Measurements from ENCODE around the gene FCHSD2.
"Not testable (repeated sequence)": the region's sequence is repeated elsewhere in the genome, so short reads cannot be mapped to it uniquely, and the experiment has no call there.

Gene FCHSD2

DNA sequence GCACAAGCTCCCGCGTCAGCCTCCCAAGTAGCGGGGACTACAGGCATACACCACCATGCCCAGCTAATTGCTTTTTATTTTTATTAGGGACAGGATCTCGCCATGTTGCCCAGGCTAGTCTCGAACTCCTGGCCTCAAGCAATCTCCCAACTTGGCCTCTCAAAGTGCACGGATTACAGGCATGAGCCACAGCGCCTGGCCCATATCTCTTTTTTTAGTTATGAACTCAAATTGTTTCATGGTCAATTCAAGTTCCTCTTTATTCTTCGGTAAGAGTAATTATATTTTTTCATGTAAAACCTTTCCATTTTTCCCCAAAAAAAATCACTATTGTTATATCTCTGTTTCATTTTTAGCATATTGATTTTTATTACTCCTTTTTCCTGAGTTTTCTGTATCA is 25.5 kb downstream of the FCHSD2 start:
- no peak for DNase-seq

DNA sequence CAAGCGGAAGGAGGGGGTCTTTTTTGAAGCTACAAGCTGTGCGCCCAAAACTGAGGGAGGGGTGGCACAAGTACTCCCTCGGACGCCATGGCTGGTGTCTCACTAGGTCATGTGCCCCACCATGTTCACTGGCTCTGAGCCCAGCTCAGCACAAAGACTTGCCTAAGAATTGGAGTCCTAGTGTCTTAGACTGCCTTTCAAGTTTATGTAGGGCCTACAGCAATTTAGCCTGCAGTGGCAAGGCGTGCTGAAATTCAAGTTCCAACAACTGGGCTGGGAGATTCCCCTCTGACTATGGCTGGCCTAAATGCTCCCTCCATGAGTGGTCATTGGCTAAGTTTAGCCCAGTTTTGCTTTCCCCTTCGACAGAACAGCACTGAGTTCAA is 27.3 kb downstream of the FCHSD2 start:
- DNase-seq = no peak

DNA sequence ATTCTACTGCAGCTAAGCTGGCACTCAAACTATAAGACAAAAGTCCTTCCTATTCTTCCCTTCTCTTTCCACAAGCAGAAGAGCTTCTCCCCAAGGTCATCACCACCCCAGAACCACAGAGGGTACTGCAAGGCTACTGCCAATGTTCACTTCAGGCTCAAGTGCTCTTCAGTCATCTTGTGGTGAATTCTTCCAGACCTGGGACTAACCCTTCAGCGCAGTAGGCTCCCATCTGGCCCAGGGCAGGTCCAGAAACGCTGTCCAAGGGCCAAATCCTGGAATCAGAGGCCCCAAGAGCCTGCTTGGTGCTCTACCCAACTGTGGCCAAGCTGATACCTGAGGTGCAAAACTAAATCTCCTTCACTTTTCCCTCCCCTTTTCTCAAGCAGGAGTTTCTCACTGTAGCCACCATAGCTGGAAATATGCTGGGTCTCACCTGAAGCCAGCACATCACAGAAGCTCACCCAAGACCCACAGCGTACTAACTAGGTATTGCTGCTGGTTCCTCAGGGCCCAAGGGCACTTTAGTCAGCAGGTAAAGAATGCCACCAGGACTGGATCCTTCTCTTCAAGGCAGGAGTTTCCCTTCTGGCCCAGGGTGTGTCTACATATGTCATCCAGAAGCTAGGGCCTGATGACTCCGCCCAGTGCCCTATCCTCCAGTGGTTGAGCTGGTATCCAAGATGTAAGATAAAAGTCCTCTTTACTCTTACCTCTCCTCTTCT is 27.8 kb downstream of the FCHSD2 start:
- DNase-seq = no peak

DNA sequence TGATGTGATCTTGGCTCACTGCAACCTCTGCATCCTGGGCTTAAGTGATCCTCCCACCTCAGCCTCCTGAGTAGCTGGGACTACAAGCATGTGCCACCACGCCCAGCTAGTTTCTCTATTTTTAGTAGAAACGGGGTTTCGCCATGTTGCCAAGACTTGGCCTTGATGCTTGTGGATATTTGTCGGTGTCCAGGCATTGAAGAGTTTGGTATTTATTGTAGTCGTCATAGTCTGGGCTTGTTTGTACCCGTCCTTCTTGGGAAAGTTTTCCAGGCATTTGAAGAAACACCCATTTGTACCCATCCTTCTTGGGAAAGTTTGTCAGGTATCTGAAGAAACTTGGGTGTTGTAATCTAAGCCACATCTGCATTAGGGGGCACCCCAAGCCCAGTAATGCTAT is 28.7 kb downstream of the FCHSD2 start:
- DNase-seq = no peak

DNA sequence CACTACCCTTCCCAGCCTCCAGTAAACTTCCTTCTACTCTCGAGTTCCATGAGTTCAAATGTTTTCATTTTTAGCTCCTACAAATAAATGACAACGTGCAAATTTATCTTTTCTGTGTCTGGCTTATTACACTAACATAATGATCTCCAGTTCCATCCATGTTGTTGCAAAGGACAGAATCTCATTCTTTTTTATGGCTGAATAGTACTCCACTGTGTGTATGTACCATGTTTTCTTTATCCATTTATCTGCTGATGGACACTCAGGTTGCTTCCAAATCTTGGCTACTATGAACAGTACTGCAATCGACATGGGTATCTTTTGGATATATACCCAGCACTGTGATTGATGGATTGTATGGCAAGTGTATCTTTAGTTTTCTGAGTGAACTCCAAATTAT is 34.5 kb downstream of the FCHSD2 start:
- no peak for DNase-seq

DNA sequence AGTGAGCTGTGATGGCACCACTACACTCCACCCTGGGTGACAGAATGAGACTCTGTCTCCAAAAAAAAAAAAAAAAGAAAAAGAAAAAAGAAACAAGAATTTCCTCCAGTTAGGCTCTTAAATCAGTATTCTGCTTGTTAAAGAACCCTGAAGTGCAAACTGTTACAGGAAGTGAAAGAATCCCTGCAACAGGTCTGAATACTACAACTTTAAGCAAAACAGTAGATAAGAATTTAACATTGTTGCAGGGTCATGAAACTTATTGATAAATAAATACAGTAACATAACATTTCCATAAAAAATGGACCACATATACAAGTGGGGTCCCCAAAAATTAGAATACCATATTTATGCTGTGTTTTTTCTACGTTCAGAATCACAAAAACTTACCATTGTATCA is 35.8 kb downstream of the FCHSD2 start:
- DNase-seq = no peak

DNA sequence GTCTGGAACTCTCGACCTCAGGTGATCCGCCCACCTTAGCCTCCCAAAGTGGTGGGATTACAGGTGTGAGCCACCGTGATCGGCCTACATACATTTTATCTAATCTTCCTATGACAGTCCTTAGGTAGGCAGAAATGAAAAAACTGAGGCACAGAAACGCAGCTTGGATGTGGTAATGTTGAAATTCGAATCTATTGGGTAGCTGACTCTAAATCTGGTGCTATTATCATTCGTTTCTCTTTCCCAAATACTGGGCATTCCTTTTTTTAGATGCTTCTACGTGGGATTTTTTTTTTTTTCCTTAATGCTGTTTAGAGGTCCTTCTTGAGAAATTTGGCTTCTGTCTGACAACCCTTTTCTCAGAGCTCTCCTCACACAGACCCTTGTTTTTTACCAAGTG is 41.5 kb downstream of the FCHSD2 start:
- DNase-seq = no peak

DNA sequence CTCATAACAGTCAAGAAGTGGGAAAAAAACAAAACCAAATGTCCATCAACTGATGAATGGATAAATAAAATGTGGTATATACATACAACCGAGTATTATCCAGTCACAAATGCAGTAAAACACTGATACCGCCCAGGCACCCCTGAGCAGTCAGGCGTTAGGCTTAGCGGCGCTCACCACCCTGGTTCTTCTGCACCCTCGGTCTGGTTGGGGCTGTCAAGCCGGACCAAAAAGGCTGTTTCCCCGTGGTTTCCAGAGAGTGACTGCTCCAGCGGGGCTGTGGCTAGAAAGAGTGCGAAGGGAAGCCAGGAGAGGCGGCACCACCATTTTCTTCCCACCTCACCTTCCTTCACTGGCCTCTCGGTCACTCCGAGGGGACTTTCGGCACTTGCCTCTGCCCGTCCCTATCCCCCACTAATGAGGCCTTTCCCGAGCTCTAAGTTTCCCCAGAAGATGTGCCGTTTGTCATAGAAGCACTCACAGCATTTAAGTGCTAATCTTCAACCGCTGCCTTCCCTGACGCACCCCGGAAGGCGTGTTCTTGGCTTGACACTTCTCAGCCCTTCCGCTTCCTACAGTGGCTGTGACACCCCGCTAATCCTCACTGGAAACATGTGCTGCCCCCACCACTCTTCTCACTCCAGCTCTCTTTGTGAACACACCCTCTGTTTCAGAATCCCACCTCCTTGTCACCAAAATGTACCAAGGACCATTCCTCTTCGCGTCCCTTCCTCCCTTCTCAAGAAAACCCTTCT is 42.4 kb downstream of the FCHSD2 start:
- DNase-seq = no peak

DNA sequence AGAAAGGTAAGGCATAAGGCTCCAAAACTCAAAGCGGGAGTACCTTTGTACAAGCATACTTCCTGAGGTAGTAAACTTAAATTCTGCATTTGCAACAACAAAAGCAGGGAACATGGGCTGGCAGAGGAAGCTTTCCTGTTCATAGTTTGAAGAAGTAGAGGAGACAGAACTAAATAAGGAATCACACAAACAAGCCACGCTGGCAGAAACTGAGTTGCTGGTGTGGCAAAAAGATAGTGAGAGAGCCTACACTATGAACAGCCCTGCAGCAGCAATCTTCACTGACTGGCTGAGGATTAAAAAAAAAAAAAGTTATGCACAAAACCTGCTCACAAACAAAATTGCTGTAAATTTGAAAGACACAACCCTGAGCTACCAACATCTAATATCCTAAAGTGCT is 46.5 kb downstream of the FCHSD2 start:
- no peak for DNase-seq

DNA sequence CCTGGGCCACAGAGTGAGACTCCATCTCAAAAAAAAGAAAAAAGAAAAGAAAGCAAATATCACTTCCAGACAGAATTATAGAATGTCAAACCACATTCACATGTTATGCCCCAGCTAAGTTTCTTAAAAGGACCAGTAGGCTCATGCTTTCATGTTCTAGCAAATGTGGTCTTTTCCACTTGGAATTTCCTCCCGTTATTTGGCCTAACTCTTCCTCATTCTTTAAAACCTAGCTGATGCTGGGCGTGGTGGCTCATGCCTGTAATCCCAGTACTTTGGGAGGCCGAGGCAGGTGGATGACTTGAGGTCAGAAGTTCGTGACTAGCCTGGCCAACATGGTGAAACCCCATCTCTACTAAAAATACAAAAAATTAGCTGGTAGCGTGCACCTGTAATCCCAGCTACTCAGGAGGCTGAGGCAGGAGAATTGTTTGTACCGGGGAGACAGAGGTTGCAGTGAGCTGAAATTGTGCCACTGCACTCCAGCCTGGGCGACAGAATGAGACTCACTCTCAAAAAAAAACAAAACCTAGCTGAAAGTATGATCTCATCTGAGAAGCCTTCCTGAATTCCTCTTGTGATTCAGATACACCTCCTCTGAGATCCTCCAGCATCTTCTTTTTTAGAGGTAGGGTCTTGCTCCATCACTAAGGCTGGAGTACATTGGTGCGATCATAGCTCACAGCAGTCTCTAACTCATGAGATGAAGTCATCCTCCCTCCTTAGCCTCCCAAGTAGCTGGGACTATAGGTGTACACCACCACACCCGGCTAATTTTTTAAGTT is 50.4 kb downstream of the FCHSD2 start:
- no peak for DNase-seq

DNA sequence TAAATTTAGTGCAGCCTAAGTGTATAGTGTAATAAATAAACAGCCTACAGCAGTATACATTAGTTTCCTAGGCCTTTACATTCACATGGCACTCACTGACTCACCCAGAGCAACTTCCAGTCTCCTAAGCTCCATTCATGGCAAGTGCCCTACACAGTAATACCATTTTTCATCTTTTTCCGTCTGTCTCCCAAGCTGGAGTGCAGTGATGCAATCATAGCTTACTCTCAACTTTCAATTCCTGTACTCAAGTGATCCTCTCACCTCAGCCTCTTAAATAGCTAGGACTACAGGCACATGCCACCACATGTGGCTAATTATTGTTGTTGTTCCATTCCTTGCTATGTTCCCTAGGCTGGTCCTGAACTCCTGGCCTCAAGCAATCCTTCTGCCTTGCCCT is 54.4 kb downstream of the FCHSD2 start:
- DNase-seq = no peak

DNA sequence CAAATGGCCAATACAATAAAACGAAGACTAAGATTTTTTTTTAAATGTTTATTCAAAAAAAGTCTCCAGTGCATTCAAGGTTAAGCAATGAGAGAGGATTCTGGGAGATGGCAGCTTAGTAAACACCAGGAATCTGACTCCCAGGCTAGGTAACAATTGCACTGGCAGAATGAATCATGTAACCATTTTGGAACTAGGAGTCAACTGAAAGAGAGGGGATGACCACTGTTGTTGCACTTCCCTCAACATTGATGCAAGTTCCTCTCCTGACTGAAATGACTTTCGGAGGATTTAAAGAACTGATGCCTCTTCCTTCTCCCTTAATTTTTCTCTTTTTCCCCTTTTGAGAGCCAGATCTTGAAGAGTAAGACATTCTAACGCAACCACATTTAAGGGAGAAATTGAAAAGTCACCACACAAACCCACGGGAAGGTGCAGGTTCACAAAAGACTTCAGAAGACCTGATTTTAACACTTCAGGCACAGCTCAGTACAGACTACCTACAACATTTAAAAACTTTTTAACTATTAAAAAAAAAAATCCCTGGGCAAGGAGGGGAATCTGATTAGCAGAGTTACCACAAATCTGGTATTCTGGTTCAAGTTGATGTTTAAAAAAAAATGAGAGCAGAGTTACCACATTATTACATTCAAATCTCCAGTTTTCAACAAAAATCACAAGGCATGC is 56.8 kb downstream of the FCHSD2 start:
- no peak for DNase-seq

DNA sequence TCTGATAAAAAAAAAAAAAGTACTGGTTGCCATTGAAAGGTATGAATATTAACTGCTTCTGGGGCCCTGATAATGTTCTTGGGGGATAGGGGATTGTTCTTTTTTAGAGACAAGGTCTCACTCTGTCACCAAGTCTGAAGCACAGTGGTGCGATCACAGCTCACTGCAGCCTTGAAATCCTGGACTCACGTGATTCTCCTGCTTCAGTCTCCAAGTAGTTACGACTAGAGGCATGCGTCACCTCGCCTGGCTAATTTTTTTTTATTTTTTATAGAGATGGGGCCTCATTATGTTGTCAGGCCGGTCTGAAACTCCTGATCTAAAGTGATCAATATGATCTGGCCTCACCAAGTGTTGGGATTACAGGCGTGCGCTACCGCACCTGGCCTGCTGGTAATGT is 63.5 kb downstream of the FCHSD2 start:
- DNase-seq = no peak

DNA sequence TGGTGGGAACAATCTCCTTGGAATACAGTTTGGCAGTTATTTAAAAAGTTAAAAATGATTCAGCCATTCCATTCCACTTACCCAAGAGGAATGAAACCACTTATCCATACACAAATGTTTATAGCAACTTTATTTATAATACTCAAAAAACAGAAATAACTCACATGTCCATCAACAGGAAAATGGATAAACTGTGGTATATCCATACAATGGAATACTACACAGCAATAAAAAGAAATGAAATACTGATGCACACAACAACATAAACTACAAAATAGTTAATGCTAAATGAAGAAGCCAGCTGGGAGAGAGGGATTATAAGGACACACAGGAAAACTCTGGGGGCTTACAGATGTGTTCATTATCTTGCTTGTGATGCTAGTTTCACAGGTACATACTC is 64.7 kb downstream of the FCHSD2 start:
- DNase-seq = no peak

DNA sequence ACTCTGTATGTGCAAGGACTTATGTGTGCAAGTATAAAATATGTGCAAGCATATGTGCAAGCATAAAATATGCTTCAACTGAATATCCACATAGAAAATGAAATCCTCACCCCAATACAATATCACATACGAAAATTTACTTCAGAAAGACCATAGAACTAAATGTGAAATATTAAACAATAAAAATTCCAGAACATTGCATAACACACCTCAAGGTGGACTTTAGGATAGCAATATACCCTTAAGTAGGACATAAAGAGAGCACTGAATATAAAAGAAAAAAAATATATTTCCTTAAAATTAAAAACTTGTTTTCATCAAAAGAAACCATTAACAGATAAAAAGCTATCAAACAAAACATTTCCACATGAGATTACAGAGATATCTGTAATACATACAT is 67.8 kb downstream of the FCHSD2 start:
- DNase-seq = no peak

DNA sequence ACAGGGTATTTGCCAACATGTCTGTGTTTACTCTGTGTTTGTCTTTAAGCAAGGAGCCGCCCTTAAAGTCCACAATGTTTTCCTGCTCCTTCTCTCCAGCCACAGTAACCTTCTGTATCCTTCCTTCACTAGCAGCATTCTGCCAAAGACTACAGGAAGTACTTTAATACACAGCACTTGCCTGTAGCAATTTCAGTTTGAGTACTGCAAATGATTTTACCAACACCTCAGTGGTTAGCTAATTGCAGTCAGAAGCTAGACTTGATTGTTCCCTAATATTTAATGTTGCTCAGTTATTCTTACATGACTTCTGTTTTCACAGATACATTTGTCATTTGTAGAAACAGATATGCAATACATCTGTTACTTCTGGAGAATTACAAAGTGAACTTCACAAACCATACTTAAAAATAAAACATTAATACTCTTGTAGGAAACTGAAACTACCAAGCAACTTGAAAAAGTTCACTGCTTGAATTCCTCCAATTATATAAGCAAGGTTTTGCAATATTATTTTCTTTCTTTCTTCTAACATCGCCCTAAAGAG is 69.1 kb downstream of the FCHSD2 start:
- DNase-seq = no peak

DNA sequence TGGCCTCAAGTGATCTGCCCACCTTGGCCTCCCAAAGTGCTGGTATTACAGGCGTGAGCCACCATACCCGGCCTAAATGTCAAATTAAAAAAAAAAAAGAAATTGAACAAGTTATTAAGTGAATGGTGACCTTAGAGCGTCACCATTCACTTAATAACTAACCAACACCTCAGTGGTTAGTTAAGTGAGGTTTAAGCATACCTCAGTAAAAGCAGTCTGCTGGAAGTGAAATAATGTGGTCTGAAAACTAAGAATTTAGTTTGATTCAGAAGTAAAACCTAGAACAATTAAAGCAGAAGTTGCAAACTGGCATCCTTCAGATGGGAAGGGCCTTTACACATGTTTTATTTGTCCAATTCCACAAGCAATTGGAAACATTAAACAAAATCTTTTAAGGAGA is 71.5 kb downstream of the FCHSD2 start:
- no peak for DNase-seq

DNA sequence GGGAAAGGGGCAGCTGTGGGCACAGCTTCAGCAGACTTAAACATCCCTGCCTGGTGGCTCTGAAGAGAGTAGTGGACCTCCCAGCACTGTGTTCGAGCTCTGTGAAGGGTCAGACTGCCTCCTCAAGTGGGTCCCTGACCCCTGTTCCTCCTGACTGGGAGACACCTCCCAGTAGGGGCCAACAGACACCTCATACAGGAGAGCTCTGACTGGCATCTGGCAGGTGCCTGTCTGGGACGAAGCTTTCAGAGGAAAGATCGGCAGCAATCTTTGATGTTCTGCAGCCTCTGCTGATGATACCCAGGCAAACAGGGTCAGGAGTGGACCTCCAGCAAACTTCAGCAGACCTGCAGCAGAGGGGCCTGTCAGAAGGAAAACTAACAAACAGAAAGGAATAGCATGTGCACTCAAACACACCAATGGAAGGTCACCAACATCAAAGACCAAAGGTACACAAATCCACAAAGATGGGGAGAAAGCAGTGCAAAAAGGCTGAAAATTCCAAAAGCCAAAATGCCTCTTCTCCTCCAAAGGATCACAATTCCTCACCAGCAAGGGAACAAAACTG is 80.2 kb downstream of the FCHSD2 start:
- DNase-seq = not testable (repeated sequence)

DNA sequence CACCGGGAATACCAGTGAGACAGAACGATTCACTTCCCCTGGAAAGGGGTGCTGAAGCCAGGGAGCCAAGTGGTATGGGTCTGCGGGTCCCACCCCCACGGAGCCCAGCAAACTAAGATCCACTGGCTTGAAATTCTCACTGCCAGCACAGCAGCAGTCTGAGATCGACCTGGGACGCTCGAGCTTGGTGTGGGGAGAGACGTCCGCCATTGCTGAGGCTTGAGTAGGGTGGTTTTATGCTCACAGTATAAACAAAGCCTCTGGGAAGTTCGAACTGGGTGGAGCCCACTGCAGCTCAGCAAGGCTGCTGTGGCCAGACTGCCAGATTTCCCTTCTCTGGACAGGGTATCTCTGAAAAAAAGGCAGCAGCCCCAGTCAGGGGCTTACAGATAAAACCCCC is 80.7 kb downstream of the FCHSD2 start:
- DNase-seq = not testable (repeated sequence)

DNA sequence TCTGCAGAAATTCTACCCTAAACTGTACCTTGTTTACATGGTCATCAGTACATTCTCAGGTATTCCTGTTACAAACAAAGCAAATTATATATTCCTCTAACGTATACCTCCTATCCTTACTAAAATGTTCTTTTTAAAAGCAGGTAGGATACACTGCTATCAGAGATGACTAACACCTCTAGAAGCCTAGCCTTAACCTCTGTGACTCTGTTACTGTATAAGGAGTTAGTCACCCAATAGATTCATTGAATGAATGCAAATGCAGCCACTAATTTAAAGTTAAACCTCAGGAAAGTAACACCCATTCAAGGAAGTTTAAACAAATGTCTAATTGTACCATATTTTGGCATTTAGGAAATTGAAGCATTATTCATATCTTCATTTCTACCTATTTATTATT is 82.2 kb downstream of the FCHSD2 start:
- no peak for DNase-seq

DNA sequence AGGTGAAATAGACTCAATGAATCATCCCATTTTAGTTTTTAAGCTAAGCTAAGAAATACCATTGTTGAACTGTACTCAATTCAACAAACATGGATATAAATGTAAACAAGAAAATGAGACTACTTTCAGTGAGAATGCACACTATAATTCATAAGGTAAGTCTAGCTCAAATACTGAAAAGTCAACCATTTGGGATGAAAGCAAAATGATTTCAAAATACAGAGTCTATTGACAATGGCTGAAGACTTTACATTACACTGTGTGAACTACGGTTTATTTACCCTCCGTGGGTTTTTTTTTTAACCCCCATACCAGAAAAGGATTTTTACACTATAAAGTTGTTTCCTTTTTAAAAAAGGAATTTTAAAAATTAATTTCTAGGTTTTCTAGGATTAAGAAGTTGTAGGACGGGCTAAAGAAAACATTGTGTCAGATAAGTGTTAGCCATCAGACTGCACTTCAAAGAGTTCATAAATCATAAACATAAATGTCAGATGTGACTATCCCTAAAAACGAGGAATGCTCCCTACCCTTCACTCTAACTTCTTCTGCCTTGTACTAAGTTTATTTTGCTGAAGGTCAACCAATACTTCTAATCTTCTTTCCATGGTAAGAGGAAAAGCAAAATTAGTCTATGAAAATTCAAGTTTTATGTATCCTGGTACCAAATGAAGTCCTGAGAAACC is 83.0 kb downstream of the FCHSD2 start:
- no peak for DNase-seq
